ENCODE data around the gene TRIM41.

DNA sequence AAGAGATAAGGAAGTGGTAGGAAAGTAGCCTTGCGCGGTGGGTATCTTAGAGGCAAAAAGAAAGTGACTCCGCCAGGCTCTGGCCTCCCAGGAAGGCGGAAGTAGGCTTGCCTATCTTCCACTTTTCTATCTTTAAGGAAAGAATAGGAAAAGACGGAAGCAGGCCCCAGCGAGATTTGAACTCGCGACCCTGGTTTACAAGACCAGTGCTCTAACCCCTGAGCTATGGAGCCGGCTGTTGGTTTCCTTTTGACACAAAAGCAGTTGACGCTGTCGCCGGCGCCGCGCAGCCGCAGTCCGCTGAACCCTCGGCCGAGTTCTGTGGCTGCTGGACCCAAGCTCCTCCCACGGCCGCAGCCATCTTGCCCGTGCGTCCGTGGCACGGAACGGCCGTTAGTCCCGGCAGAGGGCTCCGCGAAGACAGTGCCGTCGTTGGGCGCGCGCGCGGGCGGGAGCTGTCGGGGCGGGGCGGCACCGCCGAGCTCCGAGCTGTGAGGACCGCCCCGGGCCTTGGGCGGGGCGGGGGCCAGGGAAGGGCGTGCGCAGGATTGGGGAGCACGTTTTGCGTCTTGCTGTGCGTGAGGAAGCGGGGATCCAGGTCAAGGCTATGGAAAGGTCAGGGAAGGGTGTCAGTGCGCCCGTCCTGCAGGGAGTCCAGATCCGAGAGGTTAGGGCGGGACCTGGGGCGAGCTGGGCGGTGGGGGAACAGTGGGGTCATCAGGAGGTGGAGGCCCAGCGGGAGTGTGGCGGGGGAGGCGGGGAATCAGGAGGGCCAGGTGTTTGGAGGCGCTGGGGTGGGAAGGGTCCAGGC, 31.4 kb upstream of the TRIM41 start:
- peak; percentile 50 for TF ChIP-seq POLR2A (IDR thresholded peaks at IDR 0.05)
- TF ChIP-seq, protein P1, sequence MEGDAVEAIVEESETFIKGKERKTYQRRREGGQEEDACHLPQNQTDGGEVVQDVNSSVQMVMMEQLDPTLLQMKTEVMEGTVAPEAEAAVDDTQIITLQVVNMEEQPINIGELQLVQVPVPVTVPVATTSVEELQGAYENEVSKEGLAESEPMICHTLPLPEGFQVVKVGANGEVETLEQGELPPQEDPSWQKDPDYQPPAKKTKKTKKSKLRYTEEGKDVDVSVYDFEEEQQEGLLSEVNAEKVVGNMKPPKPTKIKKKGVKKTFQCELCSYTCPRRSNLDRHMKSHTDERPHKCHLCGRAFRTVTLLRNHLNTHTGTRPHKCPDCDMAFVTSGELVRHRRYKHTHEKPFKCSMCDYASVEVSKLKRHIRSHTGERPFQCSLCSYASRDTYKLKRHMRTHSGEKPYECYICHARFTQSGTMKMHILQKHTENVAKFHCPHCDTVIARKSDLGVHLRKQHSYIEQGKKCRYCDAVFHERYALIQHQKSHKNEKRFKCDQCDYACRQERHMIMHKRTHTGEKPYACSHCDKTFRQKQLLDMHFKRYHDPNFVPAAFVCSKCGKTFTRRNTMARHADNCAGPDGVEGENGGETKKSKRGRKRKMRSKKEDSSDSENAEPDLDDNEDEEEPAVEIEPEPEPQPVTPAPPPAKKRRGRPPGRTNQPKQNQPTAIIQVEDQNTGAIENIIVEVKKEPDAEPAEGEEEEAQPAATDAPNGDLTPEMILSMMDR (IDR thresholded peaks at IDR 0.05): no peak
- TF ChIP-seq POLR2AphosphoS5 (IDR thresholded peaks at IDR 0.05): peak; percentile 37 to 85 (median 83)

Measured in breast epithelium (tissue), 3 donors.